ENCODE data around the gene ADAMTS4.

DNA sequence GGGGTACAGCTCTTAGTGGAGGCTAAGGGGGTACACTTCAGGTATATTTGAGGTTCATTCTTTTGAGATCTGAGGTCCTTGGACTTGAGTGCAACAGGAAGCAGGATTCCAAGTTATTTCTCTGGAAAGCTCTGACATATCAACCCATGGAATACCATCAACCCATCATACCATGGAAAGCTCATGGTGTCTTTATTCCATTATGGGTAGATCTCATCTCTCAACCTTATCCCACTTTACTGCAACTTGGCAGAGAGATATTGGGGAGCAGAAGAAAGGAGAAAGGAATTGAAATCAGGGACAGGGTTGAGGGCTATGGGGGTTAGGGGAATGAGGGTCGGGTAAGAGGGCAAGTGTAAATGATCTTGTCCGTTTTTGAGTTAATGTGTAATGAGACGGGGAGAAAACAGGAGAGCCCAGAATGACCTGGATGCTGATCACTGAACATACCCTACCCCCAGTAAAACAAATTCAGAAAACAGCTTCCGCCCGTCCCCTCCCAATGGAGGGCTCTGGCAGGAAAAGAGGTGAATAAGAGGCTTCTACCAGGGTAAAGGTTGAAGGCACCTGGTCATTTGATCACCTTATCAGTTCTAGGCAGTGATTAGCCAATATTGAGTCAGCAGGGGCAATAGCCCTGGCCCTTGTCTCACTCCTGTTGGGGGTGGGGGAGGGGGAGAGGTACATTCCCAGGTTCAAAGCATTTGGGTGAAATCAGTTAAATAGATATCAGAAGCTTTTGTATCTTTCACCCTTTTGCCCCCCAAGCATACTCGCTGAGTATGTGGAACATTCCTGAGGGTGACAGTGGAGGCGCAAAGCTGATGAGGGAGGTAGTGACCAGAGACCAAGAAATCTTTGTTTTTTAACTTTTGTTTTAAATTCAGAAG lies 25.2 kb upstream of the ADAMTS4 start:
- TF ChIP-seq, protein P1, sequence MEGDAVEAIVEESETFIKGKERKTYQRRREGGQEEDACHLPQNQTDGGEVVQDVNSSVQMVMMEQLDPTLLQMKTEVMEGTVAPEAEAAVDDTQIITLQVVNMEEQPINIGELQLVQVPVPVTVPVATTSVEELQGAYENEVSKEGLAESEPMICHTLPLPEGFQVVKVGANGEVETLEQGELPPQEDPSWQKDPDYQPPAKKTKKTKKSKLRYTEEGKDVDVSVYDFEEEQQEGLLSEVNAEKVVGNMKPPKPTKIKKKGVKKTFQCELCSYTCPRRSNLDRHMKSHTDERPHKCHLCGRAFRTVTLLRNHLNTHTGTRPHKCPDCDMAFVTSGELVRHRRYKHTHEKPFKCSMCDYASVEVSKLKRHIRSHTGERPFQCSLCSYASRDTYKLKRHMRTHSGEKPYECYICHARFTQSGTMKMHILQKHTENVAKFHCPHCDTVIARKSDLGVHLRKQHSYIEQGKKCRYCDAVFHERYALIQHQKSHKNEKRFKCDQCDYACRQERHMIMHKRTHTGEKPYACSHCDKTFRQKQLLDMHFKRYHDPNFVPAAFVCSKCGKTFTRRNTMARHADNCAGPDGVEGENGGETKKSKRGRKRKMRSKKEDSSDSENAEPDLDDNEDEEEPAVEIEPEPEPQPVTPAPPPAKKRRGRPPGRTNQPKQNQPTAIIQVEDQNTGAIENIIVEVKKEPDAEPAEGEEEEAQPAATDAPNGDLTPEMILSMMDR (conservative IDR thresholded peaks at IDR 0.05 in 1 of 2, IDR thresholded peaks at IDR 0.05 in 1 of 2; ENCODE audit: low read depth in 1 of 2, low read length in 2 of 2), result no peak
- TF ChIP-seq EZH2 (IDR thresholded peaks at IDR 0.05; ENCODE audit: low read length, missing control alignments), result no peak

Data from fibroblast of lung (primary cell).